HFF-Myc (cell line): Measurements from ENCODE around the gene CYP27B1.

ENCODE experiments used
- DNase-seq: peaks from one replicate; pipeline ENCODE4 v3.0.0-alpha.2; 2011; ENCODE audit warnings: low read depth; ENCODE audit errors: extremely low read depth
- H3K4me3 ChIP-seq: replicated peaks from 2 replicates; pipeline ENCODE4 v1.5.1; 2011; ENCODE audit warnings: low read depth, mild to moderate bottlenecking, control low read depth, low read length
- TF ChIP-seq, protein P1 (sequence below): IDR thresholded peaks from 2 replicates; pipeline ENCODE4 v1.5.1; 2012; ENCODE audit warnings: mild to moderate bottlenecking, low read depth, low read length, control low read depth; ENCODE audit errors: missing control alignments

The CYP27B1 gene

DNA sequence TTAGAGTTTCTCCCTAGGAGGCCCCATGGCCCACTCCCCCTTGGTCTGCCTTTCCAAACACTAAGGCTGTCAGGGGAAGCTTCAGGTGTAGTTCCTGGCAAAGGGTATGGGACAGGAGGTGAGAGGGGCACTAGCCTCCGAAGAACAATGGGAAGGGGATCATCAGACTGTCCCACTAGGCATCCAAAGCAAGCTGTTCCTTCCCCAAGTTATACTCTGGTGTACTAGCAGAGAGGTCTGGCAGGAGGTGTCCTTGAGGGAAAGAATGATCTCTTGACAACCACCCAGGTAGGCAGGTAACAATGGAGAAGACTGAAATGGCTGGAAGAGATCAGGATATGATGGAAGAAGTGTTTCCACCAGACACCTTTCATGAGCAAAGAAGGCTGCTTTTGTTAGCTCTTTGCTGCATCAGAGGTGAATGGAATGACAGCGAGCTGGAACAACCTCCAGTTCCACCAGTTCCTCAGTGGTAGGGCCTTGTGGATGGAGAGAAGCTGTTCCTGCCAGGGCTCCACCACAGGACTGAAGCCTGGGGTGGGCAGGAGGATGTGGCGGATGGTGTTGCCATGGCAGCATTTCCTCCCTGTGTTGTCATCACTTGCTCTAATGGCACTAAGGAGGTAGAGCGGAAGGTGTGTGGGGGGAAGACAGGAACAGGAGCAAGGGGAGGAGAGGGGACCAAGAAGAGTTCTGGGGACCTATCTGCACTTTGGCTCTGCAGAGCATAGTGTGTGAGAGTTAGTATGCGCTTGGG, 26.0 kb downstream of the CYP27B1 start:
- TF ChIP-seq, protein P1, sequence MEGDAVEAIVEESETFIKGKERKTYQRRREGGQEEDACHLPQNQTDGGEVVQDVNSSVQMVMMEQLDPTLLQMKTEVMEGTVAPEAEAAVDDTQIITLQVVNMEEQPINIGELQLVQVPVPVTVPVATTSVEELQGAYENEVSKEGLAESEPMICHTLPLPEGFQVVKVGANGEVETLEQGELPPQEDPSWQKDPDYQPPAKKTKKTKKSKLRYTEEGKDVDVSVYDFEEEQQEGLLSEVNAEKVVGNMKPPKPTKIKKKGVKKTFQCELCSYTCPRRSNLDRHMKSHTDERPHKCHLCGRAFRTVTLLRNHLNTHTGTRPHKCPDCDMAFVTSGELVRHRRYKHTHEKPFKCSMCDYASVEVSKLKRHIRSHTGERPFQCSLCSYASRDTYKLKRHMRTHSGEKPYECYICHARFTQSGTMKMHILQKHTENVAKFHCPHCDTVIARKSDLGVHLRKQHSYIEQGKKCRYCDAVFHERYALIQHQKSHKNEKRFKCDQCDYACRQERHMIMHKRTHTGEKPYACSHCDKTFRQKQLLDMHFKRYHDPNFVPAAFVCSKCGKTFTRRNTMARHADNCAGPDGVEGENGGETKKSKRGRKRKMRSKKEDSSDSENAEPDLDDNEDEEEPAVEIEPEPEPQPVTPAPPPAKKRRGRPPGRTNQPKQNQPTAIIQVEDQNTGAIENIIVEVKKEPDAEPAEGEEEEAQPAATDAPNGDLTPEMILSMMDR = no peak
- DNase-seq = no peak
- no peak overlapping the region for H3K4me3 ChIP-seq

DNA sequence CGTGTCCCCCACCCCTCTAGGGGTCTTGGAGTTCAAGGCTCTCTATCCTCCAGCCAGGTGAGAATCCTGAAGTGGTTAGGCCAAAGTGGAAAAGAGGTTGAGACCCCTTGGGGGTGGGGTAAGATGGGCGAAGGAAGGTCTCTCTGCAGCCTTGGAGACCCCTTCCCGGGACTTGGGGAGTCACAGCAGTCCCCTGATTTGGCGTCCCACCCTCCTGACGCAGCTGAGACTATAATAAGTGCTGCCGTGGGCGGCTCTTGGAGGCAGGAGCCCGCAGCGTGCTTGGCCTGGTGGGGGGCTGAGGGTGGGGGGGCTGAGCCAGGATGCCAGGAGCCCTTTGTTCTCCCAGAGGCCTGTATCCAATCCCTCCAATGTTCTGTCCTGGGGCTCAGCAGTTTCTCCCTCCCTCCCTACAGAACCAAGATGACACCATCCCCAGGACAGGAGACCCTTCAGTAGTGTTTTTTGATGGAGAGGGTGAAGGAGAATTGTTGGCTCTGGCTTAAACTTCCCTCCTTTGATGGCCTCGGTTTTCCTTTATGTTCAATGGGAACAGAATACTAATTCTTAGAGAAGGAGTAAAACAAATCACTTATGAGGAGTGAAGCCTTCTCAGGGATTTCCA, 26.9 kb downstream of the CYP27B1 start:
- no peak for DNase-seq
- H3K4me3 ChIP-seq = no peak overlapping the region
- TF ChIP-seq, protein P1 = no peak

DNA sequence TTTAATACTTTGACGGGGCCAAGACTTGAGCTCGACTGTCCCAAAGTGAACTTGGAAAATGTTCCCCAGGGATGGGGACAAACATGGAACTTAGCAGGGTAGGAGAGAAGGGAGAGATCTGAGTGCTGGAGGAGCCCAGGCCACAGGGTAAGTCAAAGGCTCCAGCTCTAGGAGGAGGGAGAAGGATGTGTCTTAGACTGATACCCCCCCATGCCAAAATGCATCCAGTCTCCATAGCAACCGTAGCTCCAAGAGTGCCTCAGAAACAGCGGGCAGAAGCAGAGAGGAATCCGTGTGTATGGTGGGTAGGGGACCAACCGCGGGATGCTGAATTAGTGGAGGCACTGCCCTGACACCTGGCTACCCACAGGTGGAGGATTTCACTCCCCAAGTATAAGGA, 27.5 kb downstream of the CYP27B1 start:
- no peak for DNase-seq
- TF ChIP-seq, protein P1 = no peak

DNA sequence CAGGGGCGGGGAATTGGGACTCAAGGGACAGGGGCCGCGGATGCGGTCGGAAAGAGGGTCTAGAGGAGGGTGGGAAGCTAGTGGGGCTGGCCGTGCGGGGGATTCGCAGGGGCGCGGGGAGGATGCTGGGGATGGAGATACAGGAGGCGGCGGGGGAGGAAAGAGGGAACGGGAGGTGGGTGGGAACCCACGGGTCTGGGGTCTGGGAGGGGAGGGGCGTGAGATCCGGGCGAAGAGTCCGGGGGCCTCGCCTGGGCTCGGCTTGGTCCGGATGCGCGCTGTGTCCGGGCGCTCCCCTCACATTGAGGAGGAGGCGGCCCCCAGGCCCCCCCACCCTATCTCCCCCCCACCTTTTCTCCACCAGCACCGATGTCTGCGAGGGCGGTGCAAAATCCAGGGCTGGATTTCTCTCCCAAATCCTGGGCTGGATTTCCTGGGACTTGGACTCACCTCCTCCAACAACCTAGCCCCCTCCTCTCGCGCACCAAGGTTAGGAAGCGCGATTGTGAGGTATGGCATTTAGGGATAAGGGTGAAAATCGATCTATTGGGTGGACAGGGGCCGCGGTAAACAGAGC, 28.1 kb downstream of the CYP27B1 start, which contains the start of gene AGAP2:
AGAP2 (minus strand) TSS at position 82 of the 577 bp plus-strand sequence. CDS start 496 bp downstream, outside the sequence.
- DNase-seq = no peak
- peak within 1 kb of the TSS; percentile 26 for H3K4me3 ChIP-seq
- TF ChIP-seq, protein P1 = no peak

More for the DNA sequence above, 27.5 kb downstream of the CYP27B1 start:
- no peak overlapping the region for H3K4me3 ChIP-seq

DNA sequence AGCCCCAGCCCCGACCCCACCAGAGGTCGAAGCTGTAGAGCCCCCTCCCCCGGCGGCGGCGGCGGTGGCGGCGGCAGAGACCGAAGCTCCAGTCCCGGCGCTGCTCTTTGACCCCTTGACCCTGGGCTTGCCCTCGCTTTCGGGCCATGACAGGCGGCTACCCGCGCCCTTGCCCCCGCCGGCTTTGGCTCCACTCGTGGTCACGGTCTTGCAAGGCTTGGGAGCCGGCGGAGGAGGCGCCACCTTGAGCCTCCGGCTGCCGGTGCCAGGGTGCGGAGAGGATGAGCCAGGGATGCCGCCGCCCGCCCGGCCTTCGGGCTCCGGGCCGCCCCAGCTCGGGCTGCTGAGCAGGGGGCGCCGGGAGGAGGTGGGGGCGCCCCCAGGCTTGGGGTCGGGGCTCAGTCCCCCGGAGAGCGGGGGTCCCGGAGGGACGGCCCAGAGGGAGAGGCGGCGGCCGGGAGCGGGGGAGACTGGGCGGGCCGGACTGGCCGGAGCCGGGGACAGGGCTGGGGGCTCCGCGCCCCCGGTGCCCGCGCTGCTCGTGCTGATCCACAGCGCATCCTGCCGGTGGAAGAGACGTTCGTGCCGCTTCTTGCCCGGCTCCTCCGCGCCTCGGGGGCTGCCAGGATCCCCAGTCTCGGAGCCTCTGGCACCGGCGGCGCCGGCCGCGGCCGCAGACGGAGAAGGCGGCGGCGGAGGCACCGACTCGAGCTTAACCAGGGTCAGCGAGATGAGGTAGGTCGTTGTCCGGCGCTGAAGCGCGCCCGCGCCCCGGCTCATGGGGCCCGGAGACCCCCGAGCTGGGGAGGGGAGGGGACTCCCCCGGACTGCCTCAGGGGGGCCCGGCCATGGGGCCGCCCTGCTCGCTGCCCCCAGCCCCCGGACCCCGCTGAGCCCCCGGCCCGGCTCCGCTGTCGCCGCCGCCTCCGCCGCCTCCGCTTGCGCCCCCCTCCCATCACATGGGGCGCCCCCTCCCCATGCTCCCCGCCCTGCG, 29.1 kb downstream of the CYP27B1 start:
- TF ChIP-seq, protein P1 = no peak
- H3K4me3 ChIP-seq = peak overlapping the region; percentile 26
- DNase-seq = no peak
